ENCODE results near the gene WDR83. TPM values are rescaled to one million over a fixed set of nuclear protein-coding genes. Genes with fewer than 3 reads are reported as not detected.

Gene WDR83
- total and polyA plus RNA-seq, 2 of the 8 experiments (the other 6 are each of a cell fraction or from before 2014, with no cell fraction given): 12.6 to 15.3 TPM

- TF ChIP-seq JUN (IDR thresholded peaks at IDR 0.05; ENCODE audit: low read depth, low read length): no peak
- peak; percentile 80 for TF ChIP-seq TAF1 (IDR thresholded peaks at IDR 0.05; ENCODE audit: low read depth, low read length)
- TF ChIP-seq SUZ12 (IDR thresholded peaks at IDR 0.05; ENCODE audit: low read length): no peak
- peak; percentile 6; the same call in 1 of the 2 replicates for TF ChIP-seq EGR1 (IDR thresholded peaks at IDR 0.05; ENCODE audit: borderline replicate concordance, low read depth, low read length)
- TF ChIP-seq GTF2F1 (IDR thresholded peaks at IDR 0.05; ENCODE audit: borderline replicate concordance, low read depth, low read length): no peak
- TF ChIP-seq TBP (IDR thresholded peaks at IDR 0.05; ENCODE audit: low read depth, low read length): peak; percentile 31; the same call in 1 of the 2 replicates
- no peak for TF ChIP-seq RFX5 (IDR thresholded peaks at IDR 0.05; ENCODE audit: borderline replicate concordance, low read depth, low read length)
- TF ChIP-seq SP1 (IDR thresholded peaks at IDR 0.05; ENCODE audit: low read depth, low read length): peak; percentile 57; the same call in 1 of the 2 replicates
- no peak for TF ChIP-seq CBX8 (IDR thresholded peaks at IDR 0.05; ENCODE audit: borderline replicate concordance, low read depth, low read length)
Measured at GRCh38 chr19:12666265-12667048, at the start of gene WDR83, which contains the start of gene MAN2B1 (continued).

All from H1 (cell line).